GM23338 (cell line): ENCODE data around the gene RPTOR.

Experiments used
- EZH2 ChIP-seq: fragments of 200-600 bp; sonication (generic); IDR thresholded peaks from one replicate; pipeline ENCODE4 v1.8.0; 2017; ENCODE audit warnings: antibody characterized with exemption, mild to moderate bottlenecking, low read depth; ENCODE audit not compliant: unreplicated experiment
- EZH2phosphoT487 ChIP-seq: fragments of 200-600 bp; sonication (generic); IDR thresholded peaks from one replicate; pipeline ENCODE4 v1.8.1; 2018; ENCODE audit warnings: antibody characterized with exemption; ENCODE audit not compliant: unreplicated experiment
- NANOG ChIP-seq: IDR thresholded peaks from 2 replicates; pipeline ENCODE4 v1.6.1; 2016; ENCODE audit warnings: antibody characterized with exemption, borderline replicate concordance
- POLR2AphosphoS5 ChIP-seq: IDR thresholded peaks from 2 replicates; pipeline ENCODE4 v1.6.1; 2016; ENCODE audit warnings: antibody characterized with exemption, low read depth
- REST ChIP-seq: IDR thresholded peaks from one replicate; pipeline ENCODE4 v1.6.1; 2018; ENCODE audit warnings: antibody characterized with exemption; ENCODE audit not compliant: unreplicated experiment
- STAT1 ChIP-seq: IDR thresholded peaks from one replicate; pipeline ENCODE4 v1.6.1; 2016; ENCODE audit warnings: antibody characterized with exemption; ENCODE audit not compliant: unreplicated experiment
- TF ChIP-seq, protein P1 (sequence below), 2 experiments: fragments of 200-600 bp in 1 of 2; sonication (generic) in 1 of 2; conservative IDR thresholded peaks; 2 replicates each; pipeline versions ENCODE4 v1.5.1 to v1.6.1; 2016 to 2017; ENCODE audit warnings: antibody characterized with exemption in 2 of 2, low read depth in 2 of 2, mild to moderate bottlenecking in 2 of 2, moderate library complexity in 1 of 2
- TF ChIP-seq, protein P2 (sequence below): IDR thresholded peaks from 2 replicates; pipeline ENCODE4 v1.6.1; 2016; ENCODE audit warnings: antibody characterized with exemption

DNA sequence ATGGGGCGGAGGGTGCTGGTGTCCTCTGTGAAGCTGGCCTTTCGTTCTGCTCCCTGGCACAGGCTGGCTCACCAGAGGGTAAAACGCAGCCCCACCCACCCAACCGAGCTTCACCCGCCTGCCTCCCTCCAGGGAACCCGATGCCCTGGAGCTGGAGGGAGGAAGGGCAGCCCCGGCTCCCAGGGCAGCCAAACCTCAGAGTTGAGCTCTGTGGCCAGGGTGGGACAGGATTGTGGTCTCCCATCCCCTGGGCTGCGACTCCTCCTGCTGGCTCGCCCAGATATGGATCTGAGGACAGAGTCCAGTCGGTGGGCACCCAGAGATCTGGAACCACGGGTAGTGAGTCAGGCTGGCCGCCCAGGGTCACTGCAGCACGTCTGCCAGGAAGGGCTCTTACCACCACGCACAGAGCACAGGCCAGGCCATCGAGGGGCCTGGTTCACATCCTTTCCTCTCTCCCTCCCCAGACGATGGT, 404.4 kb downstream of the RPTOR start:
- TF ChIP-seq, protein P1, sequence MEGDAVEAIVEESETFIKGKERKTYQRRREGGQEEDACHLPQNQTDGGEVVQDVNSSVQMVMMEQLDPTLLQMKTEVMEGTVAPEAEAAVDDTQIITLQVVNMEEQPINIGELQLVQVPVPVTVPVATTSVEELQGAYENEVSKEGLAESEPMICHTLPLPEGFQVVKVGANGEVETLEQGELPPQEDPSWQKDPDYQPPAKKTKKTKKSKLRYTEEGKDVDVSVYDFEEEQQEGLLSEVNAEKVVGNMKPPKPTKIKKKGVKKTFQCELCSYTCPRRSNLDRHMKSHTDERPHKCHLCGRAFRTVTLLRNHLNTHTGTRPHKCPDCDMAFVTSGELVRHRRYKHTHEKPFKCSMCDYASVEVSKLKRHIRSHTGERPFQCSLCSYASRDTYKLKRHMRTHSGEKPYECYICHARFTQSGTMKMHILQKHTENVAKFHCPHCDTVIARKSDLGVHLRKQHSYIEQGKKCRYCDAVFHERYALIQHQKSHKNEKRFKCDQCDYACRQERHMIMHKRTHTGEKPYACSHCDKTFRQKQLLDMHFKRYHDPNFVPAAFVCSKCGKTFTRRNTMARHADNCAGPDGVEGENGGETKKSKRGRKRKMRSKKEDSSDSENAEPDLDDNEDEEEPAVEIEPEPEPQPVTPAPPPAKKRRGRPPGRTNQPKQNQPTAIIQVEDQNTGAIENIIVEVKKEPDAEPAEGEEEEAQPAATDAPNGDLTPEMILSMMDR (conservative IDR thresholded peaks at IDR 0.05; ENCODE audit: low read depth in 2 of 2) = peak in 1 of 2 experiments; percentile 24; a peak in 1 of 4 replicates
- TF ChIP-seq POLR2AphosphoS5 (no peak), REST (no peak), NANOG (no peak), EZH2 (no peak), STAT1 (no peak), EZH2phosphoT487 (no peak)
- TF ChIP-seq, protein P2, sequence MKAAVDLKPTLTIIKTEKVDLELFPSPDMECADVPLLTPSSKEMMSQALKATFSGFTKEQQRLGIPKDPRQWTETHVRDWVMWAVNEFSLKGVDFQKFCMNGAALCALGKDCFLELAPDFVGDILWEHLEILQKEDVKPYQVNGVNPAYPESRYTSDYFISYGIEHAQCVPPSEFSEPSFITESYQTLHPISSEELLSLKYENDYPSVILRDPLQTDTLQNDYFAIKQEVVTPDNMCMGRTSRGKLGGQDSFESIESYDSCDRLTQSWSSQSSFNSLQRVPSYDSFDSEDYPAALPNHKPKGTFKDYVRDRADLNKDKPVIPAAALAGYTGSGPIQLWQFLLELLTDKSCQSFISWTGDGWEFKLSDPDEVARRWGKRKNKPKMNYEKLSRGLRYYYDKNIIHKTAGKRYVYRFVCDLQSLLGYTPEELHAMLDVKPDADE = no peak
